Pancreas (tissue), 10 donors: Measurements from ENCODE around the gene NUP93. TPM values are rescaled to one million over a fixed set of nuclear protein-coding genes. Genes with fewer than 3 reads are reported as not detected.
A peak's percentile ranks its signal among the peaks of the same experiment; 100 is the strongest.
"Not testable (repeated sequence)": the region's sequence is repeated elsewhere in the genome, so short reads cannot be mapped to it uniquely, and the experiment has no call there.

Experiments
- ATAC-seq, 4 donors: fragments of 200-7000 bp; cut with Tn5 transposase; one replicate each; pipeline versions ENCODE4 v1.8.0 to v1.9.1; 2020; ENCODE audit warnings: mild to moderate bottlenecking in 4 of 4, moderate library complexity in 4 of 4
- DNase-seq, 6 donors: peaks; one replicate each; pipeline ENCODE4 v3.0.0-alpha.2; 2020
- FAIRE-seq: peaks from 2 replicates; lab custom pipeline; 2012; peaks lifted over from hg19 to GRCh38; lab: Jason Lieb, UNC
- H3K27ac ChIP-seq, 4 donors: fragments of 200-600 bp; sonication (generic); 1 replicate in 3 of 4; 2 replicates in 1 of 4; pipeline versions ENCODE4 v1.5.0 to v1.8.0; 2020
- H3K27me3 ChIP-seq, 4 donors: fragments of 200-600 bp; one replicate each; pipeline ENCODE4 v1.8.0; 2021
- H3K36me3 ChIP-seq, 3 donors: fragments of 200-600 bp; sonication (generic) in 1 of 3; one replicate each; pipeline versions ENCODE4 v1.5.0 to v1.8.0; 2020 to 2021
- H3K4me1 ChIP-seq, 3 donors: fragments of 200-600 bp; one replicate each; pipeline ENCODE4 v1.8.0; 2021
- H3K4me3 ChIP-seq, 4 donors: fragments of 200-600 bp; sonication (generic) in 2 of 4; one replicate each; pipeline versions ENCODE4 v1.5.0 to v1.8.0; 2020 to 2021
- H3K9me3 ChIP-seq, 4 donors: fragments of 200-600 bp; one replicate each; pipeline ENCODE4 v1.8.0; 2021
- WGBS, 2 donors: extraction: QIAGEN DNeasy Blood & Tissue Kit; methylation state at CpG; one replicate each; pipeline ENCODE4 v1.1.7; 2013; 5-methylcytosine and 5-hydroxymethylcytosine counted together
- intact Hi-C, 3 donors: fragments of 100-400 bp; cut with DNase I; formaldehyde crosslinking; loops; one replicate each; pipeline versions ENCODE4 v1.11.1 to v1.14.2; 2022
- polyA plus RNA-seq, 2 donors: library from polyadenylated mRNA; stranded (reverse); fragments of 200-250 nt; gene quantifications; one replicate each; pipeline ENCODE4 v1.2.3, GENCODE V29; 2013
- total RNA-seq, 6 donors: library from RNA; stranded (reverse); fragmentation: NEBNext Ultra II Directional in 4 of 6; extraction: Animal tissue kit (Norgen Biotek cat#: 25700) in 4 of 6; gene quantifications; one replicate each; pipeline versions ENCODE4 v1.2.1 to v1.2.4, GENCODE V29; 2021 to 2023
- TF ChIP-seq, protein P1 (sequence below), 4 donors: fragments of 200-600 bp; sonication (generic) in 3 of 4; IDR thresholded peaks; one replicate each; pipeline versions ENCODE4 v1.5.0 to v1.8.0; 2021; ENCODE audit warnings: antibody characterized with exemption in 4 of 4
- donor health status: healthy with polysubstance abuse.
- donor health status: DM: no; HTN: no; CAD: no; lungs with moderate emphysema.
- donor health status: DM: no; HTN: no; CAD: no.
- donor health status: control.
- donor health status: control.
- donor health status: Bipolar disorder and iron deficiency.
- donor health status: DM: yes; HTN: yes; CAD: no.
- donor health status: DM: no; HTN: no; CAD: no.
- donor health status: DM: no; HTN: no; CAD: no.
- donor health status: DM: yes; HTN: yes; CAD: no.

Gene NUP93
- total and polyA plus RNA-seq, 8 donors = 13.1 to 31.4 (median 21.2) TPM

- Histone ChIP-seq H3K27ac (no peak overlapping the region), H3K27me3 (no peaks in the 10 kb centered on the region), H3K4me1 (no peaks in the 10 kb centered on the region), H3K9me3 (no peaks in the 10 kb centered on the region), H3K36me3 (no peaks in the 10 kb centered on the region), H3K4me3 (no peak overlapping the region)
- ATAC-seq (no peak), FAIRE-seq (no peak), DNase-seq (no peak)
- TF ChIP-seq, protein P1, sequence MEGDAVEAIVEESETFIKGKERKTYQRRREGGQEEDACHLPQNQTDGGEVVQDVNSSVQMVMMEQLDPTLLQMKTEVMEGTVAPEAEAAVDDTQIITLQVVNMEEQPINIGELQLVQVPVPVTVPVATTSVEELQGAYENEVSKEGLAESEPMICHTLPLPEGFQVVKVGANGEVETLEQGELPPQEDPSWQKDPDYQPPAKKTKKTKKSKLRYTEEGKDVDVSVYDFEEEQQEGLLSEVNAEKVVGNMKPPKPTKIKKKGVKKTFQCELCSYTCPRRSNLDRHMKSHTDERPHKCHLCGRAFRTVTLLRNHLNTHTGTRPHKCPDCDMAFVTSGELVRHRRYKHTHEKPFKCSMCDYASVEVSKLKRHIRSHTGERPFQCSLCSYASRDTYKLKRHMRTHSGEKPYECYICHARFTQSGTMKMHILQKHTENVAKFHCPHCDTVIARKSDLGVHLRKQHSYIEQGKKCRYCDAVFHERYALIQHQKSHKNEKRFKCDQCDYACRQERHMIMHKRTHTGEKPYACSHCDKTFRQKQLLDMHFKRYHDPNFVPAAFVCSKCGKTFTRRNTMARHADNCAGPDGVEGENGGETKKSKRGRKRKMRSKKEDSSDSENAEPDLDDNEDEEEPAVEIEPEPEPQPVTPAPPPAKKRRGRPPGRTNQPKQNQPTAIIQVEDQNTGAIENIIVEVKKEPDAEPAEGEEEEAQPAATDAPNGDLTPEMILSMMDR (IDR thresholded peaks at IDR 0.05) = no peak
- WGBS, 2 donors = 89 to 95% methylated on average over 10 to 12 of the region's 12 CpGs
- intact Hi-C loops = no loop called here
Observed at GRCh38 chr16:56880176-56880575, 150.2 kb downstream of the NUP93 start.

DNA sequence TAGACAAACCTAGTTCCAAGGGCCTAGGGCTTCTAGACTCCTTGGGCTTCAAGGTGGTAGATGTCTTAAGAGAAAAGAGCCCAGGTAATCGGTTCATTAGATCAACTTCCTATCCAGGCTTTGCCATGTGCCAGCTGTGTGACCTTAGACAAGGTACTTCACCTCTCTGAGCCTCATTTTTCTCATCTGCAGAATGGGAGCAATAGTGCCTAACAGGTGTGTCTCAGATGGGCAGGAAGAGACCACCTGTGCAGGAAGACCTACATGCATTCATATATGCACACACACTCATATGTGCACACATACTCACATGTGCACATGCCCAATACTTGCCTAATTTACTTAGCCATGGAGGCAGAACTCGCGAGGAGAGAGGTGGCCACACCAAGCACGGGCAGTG, 150.8 kb downstream of the NUP93 start:
- Histone ChIP-seq H3K27ac (no peak overlapping the region), H3K4me3 (no peak overlapping the region), H3K36me3 (no peaks in the 10 kb centered on the region), H3K9me3 (no peaks in the 10 kb centered on the region), H3K4me1 (no peaks in the 10 kb centered on the region), H3K27me3 (no peaks in the 10 kb centered on the region)
- ATAC-seq (no peak), FAIRE-seq (no peak), DNase-seq (no peak)
- TF ChIP-seq, protein P1 (IDR thresholded peaks at IDR 0.05) = no peak
- WGBS, 2 donors = 88 to 91% methylated on average over 4 of the region's 4 CpGs
- intact Hi-C loops = no loop called here

- H3K27me3 ChIP-seq = no peaks in the 10 kb centered on the region
- FAIRE-seq (no peak), DNase-seq (no peak), ATAC-seq (no peak)
- TF ChIP-seq, protein P1 (IDR thresholded peaks at IDR 0.05) = no peak
- WGBS, 2 donors = 85 to 91% methylated on average over 8 of the region's 8 CpGs
- no peaks in the 10 kb centered on the region for H3K9me3 ChIP-seq
- H3K4me1 ChIP-seq = no peaks in the 10 kb centered on the region
- no peak overlapping the region for H3K4me3 ChIP-seq
- no peak overlapping the region for H3K27ac ChIP-seq
- H3K36me3 ChIP-seq = no peaks in the 10 kb centered on the region
- intact Hi-C loops = no loop called here
Observed at GRCh38 chr16:56882077-56882800, 152.3 kb downstream of the NUP93 start.

DNA sequence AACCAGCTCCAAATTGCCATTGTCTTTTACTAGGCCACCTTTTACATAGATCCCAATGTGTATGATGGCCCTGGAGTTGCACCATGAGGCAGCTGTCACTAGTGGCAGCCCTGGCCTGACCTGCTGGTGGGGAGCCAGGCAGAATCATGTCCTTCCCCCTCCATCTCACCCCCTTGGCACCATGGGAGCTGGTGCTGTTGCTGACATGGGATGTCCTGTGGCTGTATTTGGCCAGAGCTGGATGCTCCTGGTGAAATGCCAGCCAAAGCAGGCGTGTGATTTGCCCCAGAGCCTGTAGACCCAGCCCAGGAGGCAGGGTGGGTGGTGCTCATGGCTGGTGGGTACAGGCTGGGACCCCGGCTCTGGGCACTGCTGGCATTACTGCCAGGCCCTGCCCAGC, 153.7 kb downstream of the NUP93 start:
- no peaks in the 10 kb centered on the region for H3K9me3 ChIP-seq
- intact Hi-C loops = no loop called here
- H3K27ac ChIP-seq = no peak overlapping the region
- DNase-seq (no peak), FAIRE-seq (no peak), ATAC-seq (no peak)
- no peaks in the 10 kb centered on the region for H3K36me3 ChIP-seq
- TF ChIP-seq, protein P1 (IDR thresholded peaks at IDR 0.05) = no peak
- no peaks in the 10 kb centered on the region for H3K4me1 ChIP-seq
- no peaks in the 10 kb centered on the region for H3K27me3 ChIP-seq
- WGBS, 2 donors = 92 to 93% methylated on average over 2 of the region's 2 CpGs
- H3K4me3 ChIP-seq = no peak overlapping the region

- DNase-seq (no peak), FAIRE-seq (no peak), ATAC-seq (no peak)
- WGBS, 2 donors = 96 to 97% methylated on average over 13 to 14 of the region's 14 CpGs
- H3K4me1 ChIP-seq = no peaks in the 10 kb centered on the region
- no peaks in the 10 kb centered on the region for H3K9me3 ChIP-seq
- H3K27me3 ChIP-seq = no peaks in the 10 kb centered on the region
- no peak overlapping the region for H3K27ac ChIP-seq
- TF ChIP-seq, protein P1 (IDR thresholded peaks at IDR 0.05) = no peak
- intact Hi-C loops = no loop called here
- H3K4me3 ChIP-seq = no peak overlapping the region
- H3K36me3 ChIP-seq = no peaks in the 10 kb centered on the region
Observed at GRCh38 chr16:56884026-56884582, 154.2 kb downstream of the NUP93 start.

DNA sequence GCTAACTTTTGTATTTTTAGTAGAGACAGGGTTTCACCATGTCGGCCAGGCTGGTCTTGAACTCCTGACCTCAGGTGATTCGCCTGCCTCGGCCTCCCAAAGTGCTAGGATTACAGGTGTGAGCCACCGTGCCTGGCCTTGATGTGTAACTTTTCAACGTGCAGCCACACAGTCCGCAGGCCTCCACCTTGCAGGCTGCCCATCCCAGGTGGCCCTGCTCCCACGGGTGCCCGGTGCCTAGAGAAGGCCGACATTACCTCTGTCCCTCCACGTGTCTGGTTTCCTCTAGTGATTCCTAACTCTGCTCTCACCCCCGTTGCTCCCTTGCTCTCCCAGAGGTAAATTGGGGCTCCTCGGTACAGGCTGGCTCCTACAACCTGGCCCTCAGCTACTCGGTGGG, 155.0 kb downstream of the NUP93 start:
- peak; percentile 39 to 79 (median 75) for ATAC-seq
- H3K4me1 ChIP-seq, H3K9me3 ChIP-seq, FAIRE-seq, intact Hi-C loops, H3K4me3 ChIP-seq, H3K27ac ChIP-seq, H3K36me3 ChIP-seq, H3K27me3 ChIP-seq: not testable (repeated sequence)
- DNase-seq = peak in 4 of 6 donors; percentile 45 to 71 (median 58)
- WGBS, 2 donors = 49 to 53% methylated on average over 13 of the region's 13 CpGs
